Embryonic facial prominence (tissue), 1 donor: Measurements from ENCODE around the gene EBF3.

Experiments
- DNase-seq: peaks from one replicate; pipeline ENCODE4 v3.0.0-alpha.2; 2016; ENCODE audit errors: extremely low spot score

EBF3 gene

DNA sequence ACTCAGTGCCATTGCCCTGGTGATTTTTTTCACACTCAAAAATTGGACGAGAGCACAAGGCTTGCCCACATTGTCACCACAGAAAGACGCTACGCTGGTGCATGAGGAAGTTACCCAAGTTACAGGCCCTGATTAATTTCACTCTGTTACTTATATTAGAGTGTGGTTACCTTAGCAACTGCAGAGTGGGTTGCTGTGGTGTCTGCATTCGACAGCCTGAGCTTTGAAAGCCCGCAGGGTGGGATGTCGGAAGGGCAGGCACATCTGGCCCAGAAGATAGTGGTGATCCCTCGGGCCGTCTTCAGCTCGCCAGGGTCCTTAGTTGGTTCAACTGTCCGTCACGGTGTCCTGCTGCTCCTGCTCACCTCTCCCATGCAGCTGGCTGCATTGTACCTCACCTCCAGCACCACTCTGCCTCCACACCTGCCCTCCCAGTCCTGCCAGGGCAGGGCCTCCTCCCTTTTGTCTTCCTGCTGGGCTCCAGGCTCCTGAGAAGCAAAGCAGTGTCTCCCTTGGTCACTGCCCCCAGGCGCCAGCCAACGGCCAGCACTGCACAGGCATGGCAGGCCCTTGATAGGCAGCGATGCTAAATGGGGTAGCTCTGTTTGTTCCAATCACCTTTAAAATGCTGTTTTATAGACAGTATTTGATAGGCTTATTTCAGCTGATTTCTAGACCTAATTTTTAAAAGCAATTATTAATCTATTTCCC lies 167.2 kb downstream of the EBF3 start:
- no peak for DNase-seq

DNA sequence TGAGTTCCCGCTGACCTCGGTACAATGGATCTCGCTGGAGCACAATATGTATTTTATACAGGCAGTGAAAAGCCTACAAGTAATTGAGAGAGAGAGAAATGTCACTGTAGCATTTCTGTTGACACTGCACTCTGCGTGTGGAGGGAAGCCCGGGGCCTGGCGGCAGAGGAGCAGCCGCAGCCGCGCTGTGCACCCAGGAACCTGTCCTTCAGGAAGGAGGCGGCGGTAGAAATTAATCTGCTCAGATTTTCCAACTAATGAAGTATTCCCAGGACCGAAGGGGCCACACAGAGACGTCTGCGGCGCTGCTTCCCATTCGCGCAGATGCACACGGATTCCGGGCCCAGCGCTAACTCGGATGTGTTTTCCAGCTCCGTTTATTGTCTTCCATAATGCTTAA lies 170.1 kb downstream of the EBF3 start:
- no peak for DNase-seq

DNA sequence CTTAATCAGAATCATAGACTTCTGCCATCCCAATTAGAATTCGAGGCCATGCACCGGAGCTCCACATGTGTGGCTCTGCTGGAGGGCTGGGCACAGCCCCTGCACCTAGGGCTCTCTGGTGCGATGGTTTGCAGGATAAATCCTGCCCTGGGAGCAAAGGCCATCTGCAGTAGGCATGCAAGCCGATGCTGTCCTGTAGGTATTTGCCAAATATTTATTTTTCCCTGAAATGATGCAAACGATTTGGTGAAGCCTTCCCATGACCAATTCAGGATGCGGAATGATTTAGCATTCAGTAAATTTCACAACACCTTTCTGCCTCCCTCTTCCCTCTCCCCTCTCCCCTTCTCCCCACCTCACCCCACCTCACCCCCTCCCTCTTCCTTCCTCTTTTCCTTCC lies 170.6 kb downstream of the EBF3 start:
- DNase-seq, result no peak

DNA sequence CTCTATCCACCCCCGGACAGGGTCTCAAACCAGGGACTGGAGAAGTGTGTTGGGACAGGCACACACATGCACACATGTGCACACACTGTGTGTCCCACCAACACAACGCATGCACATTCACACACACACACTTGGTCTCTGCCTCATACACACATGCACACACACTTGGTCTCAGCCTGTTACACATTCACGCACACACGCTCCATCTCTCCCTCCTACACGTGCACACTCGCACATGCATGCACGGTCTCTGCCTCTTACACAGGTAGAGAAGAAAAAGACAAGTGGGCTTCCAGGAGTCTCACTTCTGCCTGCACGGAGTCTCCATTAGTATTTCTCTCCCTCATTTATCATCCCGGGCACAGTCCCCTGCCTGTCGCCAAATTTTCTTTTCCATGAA lies 171.2 kb downstream of the EBF3 start:
- no peak for DNase-seq

DNA sequence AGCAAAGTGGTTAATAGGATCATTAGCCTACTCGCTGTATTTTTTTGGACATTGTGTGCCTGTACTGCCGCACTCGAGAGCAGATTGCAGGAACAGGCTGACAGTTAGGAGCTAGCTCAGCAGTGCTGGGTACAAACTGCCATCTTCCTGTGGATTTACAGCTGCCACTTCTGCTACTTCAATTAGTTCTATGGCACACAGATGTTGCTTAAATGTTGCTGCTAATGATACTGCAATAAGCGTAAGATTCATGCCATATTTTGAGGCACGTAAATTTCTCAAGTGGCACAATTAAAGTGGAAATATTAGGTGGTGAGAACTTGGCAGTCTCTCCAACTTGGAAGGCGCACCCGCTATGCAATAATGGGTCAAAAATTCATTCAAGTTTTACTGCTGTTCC lies 171.9 kb downstream of the EBF3 start:
- no peak for DNase-seq

DNA sequence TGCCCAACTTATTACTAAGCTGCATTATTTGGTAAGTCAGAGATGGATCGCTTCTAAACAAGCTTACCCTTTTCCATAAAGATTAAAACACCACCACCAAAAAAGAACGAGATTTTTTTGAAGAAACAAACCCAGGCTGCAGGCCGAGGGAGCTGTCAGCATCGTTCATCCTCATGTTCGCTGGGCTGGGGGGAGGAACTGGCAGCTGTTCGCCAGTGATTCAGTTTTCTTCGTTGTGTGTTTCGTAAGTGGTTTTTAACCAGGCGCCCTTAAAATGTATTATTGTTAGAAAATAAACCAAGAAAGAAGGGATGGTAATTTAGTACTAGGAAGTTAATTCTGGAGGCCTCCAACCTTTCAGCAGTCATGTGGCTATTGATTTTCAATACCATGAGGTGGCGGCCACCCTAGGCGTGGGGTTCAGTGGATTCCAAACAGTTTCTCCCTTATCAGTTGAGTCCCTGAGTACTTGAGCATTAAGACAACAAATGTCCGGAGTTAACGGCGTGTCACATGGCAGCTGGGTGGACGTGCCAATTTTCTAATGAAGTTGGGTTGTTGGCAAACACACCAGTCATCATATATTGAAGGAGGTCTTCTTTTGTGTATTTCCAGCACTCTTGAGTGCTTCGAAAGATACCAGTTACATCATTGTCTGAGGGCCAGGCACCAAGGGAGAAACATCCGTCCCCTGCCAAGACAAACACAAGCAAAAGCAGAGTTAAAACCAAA lies 173.2 kb downstream of the EBF3 start:
- no peak for DNase-seq

DNA sequence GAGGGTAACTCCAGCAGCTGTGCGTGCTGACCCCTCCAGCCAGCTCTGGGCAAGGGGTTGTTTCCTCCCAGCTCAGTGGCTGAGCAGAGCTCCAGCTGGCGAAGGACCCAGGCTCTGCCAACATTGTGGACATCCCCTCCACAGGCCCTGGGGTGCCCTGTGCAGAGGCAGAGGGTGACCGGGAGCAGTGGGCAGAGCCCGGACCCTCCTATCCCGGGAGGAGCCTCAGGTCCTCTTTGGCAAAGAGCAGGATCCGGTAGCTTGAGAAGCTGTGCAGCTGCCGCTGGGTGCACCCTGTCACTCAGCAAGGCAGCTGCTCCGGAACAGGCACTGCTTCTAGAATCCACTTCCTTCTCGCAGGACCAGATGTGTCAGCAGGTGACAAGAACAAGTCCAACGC lies 175.9 kb downstream of the EBF3 start:
- DNase-seq, result no peak

DNA sequence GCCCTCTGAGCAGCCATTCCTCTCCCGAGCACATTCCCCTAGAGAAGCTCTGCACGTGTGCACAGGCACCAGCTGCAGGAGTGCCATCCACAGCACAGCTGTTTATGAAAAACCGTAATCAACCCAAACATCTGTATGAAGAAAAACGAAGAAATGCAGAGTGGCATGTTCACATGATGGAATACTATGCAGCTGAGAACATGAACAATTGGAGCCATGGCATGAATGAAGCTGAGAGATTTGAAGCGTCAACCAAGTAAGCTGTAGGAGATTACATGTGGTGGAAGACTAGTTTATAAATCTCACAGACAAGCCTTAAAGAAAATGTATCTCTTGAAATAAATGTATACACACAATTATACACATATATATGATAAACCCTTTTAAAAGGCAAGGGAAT lies 176.5 kb downstream of the EBF3 start:
- no peak for DNase-seq

DNA sequence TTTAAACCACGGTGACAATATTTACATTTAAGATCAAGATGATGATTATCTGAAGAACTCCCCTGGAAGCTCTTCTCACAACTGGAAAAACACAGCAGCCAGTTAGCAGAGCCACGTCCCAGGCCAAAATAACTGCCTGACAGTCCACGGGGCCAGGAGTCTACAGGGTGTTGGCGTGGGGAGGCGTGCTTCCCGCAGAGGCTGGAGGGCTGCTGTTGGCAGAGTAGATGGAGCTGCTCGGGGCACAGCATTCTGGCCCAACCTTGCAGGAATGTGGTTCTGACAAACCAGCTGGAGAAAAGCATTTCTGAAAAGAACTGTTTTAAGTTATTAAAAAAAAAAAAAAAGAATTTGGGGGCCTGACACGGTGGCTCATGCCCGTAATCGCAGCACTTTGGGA lies 177.9 kb downstream of the EBF3 start:
- DNase-seq, result no peak

DNA sequence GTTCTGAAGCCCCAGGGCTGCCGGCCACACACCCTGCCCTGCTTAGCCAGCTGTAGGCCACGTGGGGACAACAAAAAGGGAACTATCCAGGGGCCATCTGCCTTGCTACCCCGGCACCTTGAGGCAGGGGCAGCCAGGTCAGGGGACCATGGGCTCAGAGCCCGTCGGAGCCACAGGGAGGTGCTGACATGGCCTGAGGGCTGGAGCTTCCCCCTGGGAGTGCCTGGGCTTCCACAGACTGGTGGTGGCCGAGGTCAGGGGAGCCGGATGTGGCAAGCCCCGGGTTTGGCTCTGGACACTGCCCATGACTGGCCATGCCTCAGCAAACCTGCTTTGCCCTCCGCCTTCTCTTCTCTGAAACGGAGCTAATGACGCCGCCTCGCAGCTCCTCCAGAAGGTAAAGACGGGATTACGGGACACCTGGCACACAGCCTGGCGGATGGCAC lies 178.5 kb downstream of the EBF3 start:
- DNase-seq, result no peak
